Vagina (tissue), 2 donors: Measurements from ENCODE around the gene GNPAT. TPM values are rescaled to one million over a fixed set of nuclear protein-coding genes. Genes with fewer than 3 reads are reported as not detected.
A peak's percentile ranks its signal among the peaks of the same experiment; 100 is the strongest.

Source experiments
- DNase-seq, 2 donors: peaks; one replicate each; pipeline ENCODE4 v3.0.0-alpha.2; 2017; ENCODE audit errors: extremely low spot score in 2 of 2
- H3K27ac ChIP-seq: fragments of 200-600 bp; sonication (generic); one replicate; pipeline ENCODE4 v1.5.1; 2019
- H3K27me3 ChIP-seq: fragments of 200-600 bp; sonication (generic); one replicate; pipeline ENCODE4 v1.5.1; 2019
- H3K36me3 ChIP-seq, 2 donors: fragments of 200-600 bp; sonication (generic); one replicate each; pipeline ENCODE4 v1.5.1; 2017 to 2019
- H3K4me1 ChIP-seq: fragments of 200-600 bp; sonication (generic); one replicate; pipeline ENCODE4 v1.5.1; 2019
- H3K4me3 ChIP-seq, 2 donors: fragments of 200-600 bp; sonication (generic); 1 replicate in 1 of 2; 2 replicates in 1 of 2; pipeline ENCODE4 v1.5.1; 2016 to 2019
- H3K9me3 ChIP-seq: fragments of 200-600 bp; sonication (generic); one replicate; pipeline ENCODE4 v1.5.1; 2019
- POLR2A ChIP-seq, 2 donors: fragments of 450-650 bp; IDR thresholded peaks; one replicate each; pipeline ENCODE4 v1.6.1; 2017; ENCODE audit warnings: antibody characterized with exemption in 2 of 2, mild to moderate bottlenecking in 2 of 2, moderate library complexity in 2 of 2
- POLR2AphosphoS5 ChIP-seq, 2 donors: sonication (generic); formaldehyde crosslinking; IDR thresholded peaks; one replicate each; pipeline ENCODE4 v1.9.0; 2017; ENCODE audit warnings: antibody characterized with exemption in 2 of 2, mild to moderate bottlenecking in 2 of 2, low read depth in 1 of 2; ENCODE audit not compliant: insufficient read depth in 1 of 2
- intact Hi-C: fragments of 100-400 bp; cut with DNase I; formaldehyde crosslinking; loops from one replicate; pipeline ENCODE4 v1.15.1; 2023
- total RNA-seq: library from RNA; depleted of rRNA; stranded (reverse); fragments of >200 nt; gene quantifications from one replicate; pipeline ENCODE4 v1.2.3, GENCODE V29; 2016
- TF ChIP-seq, protein P1 (sequence below), 3 experiments: fragments of 450-650 bp in 2 of 3; fragments of 200-600 bp in 1 of 3; sonication (generic) in 1 of 3; IDR thresholded peaks; one replicate each; pipeline ENCODE4 v1.5.1; 2017 to 2019; ENCODE audit warnings: antibody characterized with exemption in 3 of 3, mild to moderate bottlenecking in 2 of 3, moderate library complexity in 2 of 3

Gene GNPAT
- total RNA-seq, 1 donor from 2014 or later, result 28.7 TPM

DNA sequence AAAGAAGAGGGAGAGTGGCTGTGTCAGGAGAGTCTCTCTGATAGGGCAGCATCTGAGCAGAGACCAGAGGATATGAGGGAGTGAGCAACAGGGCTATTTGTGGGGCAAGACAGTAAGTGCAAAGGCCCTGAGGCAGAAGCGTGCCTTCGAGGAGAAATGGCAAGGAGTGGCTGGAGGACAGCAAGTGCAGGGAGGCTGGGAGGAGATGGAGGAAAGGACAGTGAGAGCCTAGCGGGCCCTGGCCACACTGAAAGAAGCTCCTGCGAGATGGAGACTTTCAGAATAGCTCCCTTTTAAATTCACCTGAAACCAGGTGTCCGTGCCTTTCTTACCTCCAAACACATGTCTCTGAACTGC lies 71.4 kb downstream of the GNPAT start:
- Histone ChIP-seq H3K9me3 (no peaks in the 10 kb centered on the region), H3K4me1 (no peaks in the 10 kb centered on the region), H3K4me3 (no peak overlapping the region), H3K27me3 (no peaks in the 10 kb centered on the region), H3K36me3 (no peaks in the 10 kb centered on the region), H3K27ac (no peak overlapping the region)
- intact Hi-C loops, result no loop called here
- DNase-seq, result peak; percentile 22 to 77
- TF ChIP-seq POLR2A (IDR thresholded peaks at IDR 0.05), result no peak
- TF ChIP-seq, protein P1, sequence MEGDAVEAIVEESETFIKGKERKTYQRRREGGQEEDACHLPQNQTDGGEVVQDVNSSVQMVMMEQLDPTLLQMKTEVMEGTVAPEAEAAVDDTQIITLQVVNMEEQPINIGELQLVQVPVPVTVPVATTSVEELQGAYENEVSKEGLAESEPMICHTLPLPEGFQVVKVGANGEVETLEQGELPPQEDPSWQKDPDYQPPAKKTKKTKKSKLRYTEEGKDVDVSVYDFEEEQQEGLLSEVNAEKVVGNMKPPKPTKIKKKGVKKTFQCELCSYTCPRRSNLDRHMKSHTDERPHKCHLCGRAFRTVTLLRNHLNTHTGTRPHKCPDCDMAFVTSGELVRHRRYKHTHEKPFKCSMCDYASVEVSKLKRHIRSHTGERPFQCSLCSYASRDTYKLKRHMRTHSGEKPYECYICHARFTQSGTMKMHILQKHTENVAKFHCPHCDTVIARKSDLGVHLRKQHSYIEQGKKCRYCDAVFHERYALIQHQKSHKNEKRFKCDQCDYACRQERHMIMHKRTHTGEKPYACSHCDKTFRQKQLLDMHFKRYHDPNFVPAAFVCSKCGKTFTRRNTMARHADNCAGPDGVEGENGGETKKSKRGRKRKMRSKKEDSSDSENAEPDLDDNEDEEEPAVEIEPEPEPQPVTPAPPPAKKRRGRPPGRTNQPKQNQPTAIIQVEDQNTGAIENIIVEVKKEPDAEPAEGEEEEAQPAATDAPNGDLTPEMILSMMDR (IDR thresholded peaks at IDR 0.05), result no peak
- TF ChIP-seq POLR2AphosphoS5 (IDR thresholded peaks at IDR 0.05; ENCODE audit: insufficient read depth in 1 of 2, low read depth in 1 of 2), result no peak

DNA sequence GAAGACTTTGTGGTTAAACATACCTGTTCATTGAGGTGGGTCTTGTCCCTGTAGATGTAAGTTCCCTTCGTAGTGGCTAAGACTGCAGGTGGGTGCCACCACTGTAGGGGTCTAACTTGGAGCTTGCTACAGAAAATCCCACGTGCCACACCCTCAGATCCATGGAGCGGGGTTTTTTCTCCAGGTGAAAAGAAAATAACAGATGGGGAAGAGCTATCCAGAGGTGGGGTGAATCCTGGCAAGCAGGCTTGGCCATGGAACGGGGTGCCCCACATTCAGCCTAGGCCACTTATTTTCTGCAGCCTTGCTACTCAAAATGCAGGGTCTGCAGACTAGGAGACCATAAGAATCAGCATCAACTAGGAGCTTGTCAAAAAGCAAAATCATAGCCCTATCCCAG lies 72.6 kb downstream of the GNPAT start:
- Histone ChIP-seq H3K4me3 (no peak overlapping the region), H3K4me1 (no peaks in the 10 kb centered on the region), H3K27me3 (no peaks in the 10 kb centered on the region), H3K27ac (no peak overlapping the region), H3K36me3 (no peaks in the 10 kb centered on the region), H3K9me3 (no peaks in the 10 kb centered on the region)
- intact Hi-C loops, result no loop called here
- peak; percentile 37 to 40 for DNase-seq
- TF ChIP-seq, protein P1 (IDR thresholded peaks at IDR 0.05), result no peak
- TF ChIP-seq POLR2AphosphoS5 (IDR thresholded peaks at IDR 0.05; ENCODE audit: insufficient read depth in 1 of 2, low read depth in 1 of 2), result no peak
- TF ChIP-seq POLR2A (IDR thresholded peaks at IDR 0.05), result no peak

DNA sequence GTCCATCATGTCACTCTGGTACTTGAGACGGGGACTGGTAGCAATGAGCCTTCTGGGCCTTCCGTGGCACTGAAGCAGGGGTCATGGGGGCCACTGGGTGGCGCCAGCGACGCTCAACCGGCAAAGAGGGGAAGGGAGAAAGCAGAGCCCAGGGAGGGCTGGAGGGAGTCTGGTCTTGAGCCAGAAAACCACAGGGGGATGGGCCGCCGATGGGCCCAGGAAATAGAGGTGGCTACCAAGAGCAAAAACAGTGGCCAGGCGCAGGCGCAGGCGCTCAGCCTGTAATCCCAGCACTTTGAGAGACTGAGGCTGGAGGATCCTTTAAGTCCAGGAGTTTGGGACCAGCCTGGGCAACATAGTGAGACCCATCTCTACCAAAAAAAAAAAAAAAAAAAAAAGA lies 74.9 kb downstream of the GNPAT start:
- Histone ChIP-seq H3K27me3 (no peaks in the 10 kb centered on the region), H3K4me3 (no peak overlapping the region), H3K9me3 (no peaks in the 10 kb centered on the region), H3K36me3 (no peaks in the 10 kb centered on the region), H3K27ac (no peak overlapping the region), H3K4me1 (no peaks in the 10 kb centered on the region)
- intact Hi-C loops, result no loop called here
- DNase-seq, result peak in 1 of 2 donors; percentile 49
- TF ChIP-seq, protein P1 (IDR thresholded peaks at IDR 0.05), result no peak
- no peak for TF ChIP-seq POLR2A (IDR thresholded peaks at IDR 0.05)
- no peak for TF ChIP-seq POLR2AphosphoS5 (IDR thresholded peaks at IDR 0.05; ENCODE audit: insufficient read depth in 1 of 2, low read depth in 1 of 2)

DNA sequence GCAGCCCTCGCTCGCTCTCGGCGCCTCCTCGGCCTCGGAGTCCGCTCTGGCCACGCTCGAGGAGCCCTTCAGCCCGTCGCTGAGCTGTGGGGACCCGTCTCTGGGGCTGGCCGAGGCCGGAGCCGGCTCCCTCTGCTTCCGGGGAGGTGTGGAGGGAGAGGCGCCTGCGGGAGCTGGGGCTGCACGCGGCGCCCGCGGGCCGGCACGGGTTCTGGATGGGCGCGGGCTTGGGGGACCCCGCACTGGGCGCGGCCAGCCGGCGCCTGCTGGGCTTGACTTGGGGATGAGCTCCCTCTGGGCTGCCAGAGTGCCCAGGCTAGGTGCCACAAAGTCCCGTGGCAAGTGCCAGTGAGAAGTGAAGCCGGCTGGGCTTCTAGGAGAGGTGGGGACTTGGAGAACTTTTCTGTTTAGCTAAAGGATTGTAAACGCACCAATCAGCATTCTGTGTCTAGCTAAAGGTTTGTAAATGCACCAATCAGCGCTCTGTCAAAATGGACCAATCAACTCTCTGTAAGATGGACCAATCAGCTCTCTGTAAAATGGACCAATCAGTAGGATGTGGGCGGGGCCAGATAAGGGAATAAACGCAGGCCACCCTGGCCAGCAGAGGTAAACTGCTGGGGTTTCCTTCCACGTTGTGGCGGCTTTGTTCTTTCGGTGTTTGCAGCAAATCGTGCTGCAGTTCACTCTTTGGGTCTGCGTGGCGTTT lies 76.4 kb downstream of the GNPAT start:
- Histone ChIP-seq H3K36me3 (no peaks in the 10 kb centered on the region), H3K27ac (no peak overlapping the region), H3K9me3 (no peaks in the 10 kb centered on the region), H3K4me3 (no peak overlapping the region), H3K27me3 (no peaks in the 10 kb centered on the region), H3K4me1 (no peaks in the 10 kb centered on the region)
- intact Hi-C loops, result no loop called here
- TF ChIP-seq POLR2A (IDR thresholded peaks at IDR 0.05) (no peak), POLR2AphosphoS5 (IDR thresholded peaks at IDR 0.05; ENCODE audit: insufficient read depth in 1 of 2, low read depth in 1 of 2) (no peak)
- TF ChIP-seq, protein P1 (IDR thresholded peaks at IDR 0.05), result no peak
- peak in 1 of 2 donors; percentile 27 for DNase-seq

DNA sequence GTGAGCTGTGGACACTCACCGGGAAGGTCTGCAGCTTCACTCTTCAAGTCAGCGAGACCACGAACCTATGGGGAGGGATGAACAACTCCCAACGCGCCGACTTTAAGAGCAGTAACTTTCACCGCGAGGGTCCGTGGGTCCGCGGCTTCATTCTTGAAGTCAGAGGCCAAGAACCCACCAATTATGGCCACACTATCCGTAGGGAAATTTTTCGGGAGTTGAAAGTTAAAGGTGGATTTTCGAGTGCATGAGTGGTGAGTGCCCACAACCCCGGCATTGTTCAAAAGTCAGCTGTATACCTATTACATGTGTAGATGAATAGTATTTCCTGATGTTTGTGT lies 77.0 kb downstream of the GNPAT start:
- Histone ChIP-seq H3K4me1 (no peaks in the 10 kb centered on the region), H3K27ac (no peak overlapping the region), H3K36me3 (no peaks in the 10 kb centered on the region), H3K4me3 (no peak overlapping the region), H3K27me3 (no peaks in the 10 kb centered on the region), H3K9me3 (no peaks in the 10 kb centered on the region)
- TF ChIP-seq POLR2AphosphoS5 (IDR thresholded peaks at IDR 0.05; ENCODE audit: insufficient read depth in 1 of 2, low read depth in 1 of 2) (no peak), POLR2A (IDR thresholded peaks at IDR 0.05) (no peak)
- TF ChIP-seq, protein P1 (IDR thresholded peaks at IDR 0.05), result no peak
- peak in 1 of 2 donors; percentile 69 for DNase-seq
- intact Hi-C loops, result no loop called here
